NB4 (cell line): Measurements from ENCODE around the gene CIAO1.
A peak's percentile ranks its signal among the peaks of the same experiment; 100 is the strongest.

Experiments used
- DNase-seq: peaks from one replicate; pipeline ENCODE4 v3.0.0; 2010; ENCODE audit warnings: low read depth
- H3K4me3 ChIP-seq: one replicate; pipeline ENCODE4 v1.5.1; 2011; ENCODE audit warnings: mild to moderate bottlenecking, low read depth, low read length, moderate library complexity
- MYC ChIP-seq: IDR thresholded peaks from 2 replicates; pipeline ENCODE4 v1.6.1; 2011; ENCODE audit warnings: low read depth, low read length
- POLR2A ChIP-seq: IDR thresholded peaks from 2 replicates; pipeline ENCODE4 v1.6.1; 2011; ENCODE audit warnings: mild to moderate bottlenecking; ENCODE audit not compliant: insufficient read length; ENCODE audit errors: extremely low read depth
- TF ChIP-seq, protein P1 (sequence below): IDR thresholded peaks from one replicate; pipeline ENCODE4 v1.5.1; 2012; ENCODE audit warnings: low read depth, low read length
- TF ChIP-seq, protein P2 (sequence below): IDR thresholded peaks from 2 replicates; pipeline ENCODE4 v1.6.1; 2011; ENCODE audit warnings: low read depth, low read length

Gene CIAO1

DNA sequence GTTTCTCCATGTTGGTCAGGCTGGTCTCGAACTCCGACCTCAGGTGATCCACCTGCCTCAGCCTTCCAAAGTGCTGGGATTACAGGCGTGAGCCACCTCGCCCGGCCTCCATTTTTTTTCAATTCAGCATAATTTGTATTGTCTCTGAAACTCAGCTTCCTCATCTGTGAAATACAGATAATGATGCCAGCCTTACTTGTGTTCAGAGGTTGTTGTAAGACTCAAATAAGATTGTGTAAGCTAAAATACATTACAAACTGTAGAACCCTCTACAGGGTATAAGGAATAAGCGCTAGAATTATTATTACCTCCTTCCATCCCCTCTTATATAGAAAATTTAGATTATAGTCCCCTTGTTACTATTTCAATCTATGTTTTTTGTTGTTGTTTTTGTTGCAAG, 32.6 kb upstream of the CIAO1 start:
- DNase-seq, result no peak
- no peak for TF ChIP-seq POLR2A
- no peak for TF ChIP-seq MYC
- TF ChIP-seq, protein P1, sequence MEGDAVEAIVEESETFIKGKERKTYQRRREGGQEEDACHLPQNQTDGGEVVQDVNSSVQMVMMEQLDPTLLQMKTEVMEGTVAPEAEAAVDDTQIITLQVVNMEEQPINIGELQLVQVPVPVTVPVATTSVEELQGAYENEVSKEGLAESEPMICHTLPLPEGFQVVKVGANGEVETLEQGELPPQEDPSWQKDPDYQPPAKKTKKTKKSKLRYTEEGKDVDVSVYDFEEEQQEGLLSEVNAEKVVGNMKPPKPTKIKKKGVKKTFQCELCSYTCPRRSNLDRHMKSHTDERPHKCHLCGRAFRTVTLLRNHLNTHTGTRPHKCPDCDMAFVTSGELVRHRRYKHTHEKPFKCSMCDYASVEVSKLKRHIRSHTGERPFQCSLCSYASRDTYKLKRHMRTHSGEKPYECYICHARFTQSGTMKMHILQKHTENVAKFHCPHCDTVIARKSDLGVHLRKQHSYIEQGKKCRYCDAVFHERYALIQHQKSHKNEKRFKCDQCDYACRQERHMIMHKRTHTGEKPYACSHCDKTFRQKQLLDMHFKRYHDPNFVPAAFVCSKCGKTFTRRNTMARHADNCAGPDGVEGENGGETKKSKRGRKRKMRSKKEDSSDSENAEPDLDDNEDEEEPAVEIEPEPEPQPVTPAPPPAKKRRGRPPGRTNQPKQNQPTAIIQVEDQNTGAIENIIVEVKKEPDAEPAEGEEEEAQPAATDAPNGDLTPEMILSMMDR, result no peak
- TF ChIP-seq, protein P2, sequence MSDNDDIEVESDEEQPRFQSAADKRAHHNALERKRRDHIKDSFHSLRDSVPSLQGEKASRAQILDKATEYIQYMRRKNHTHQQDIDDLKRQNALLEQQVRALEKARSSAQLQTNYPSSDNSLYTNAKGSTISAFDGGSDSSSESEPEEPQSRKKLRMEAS, result no peak

DNA sequence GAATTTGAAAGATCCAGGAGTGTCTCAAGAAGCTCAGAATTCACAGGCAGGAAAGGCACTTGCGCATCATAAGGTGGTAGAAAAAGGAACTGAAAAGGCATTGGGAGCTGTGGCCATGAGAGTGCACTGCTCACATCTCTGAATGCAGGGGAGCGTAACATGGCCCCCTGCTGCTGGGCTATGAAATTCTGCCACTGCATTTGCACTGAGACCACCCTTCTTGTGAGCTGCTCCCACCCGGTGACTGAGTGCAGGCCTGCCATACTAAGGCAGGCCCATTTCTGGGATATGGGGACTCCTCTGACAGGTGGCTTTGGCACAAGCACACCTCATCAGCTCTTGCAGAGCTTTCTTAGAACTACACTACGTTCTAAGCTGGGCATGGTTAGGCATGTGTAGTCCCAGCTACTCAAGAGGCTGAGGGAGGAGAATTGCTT, 32.1 kb upstream of the CIAO1 start:
- no peak for TF ChIP-seq POLR2A
- TF ChIP-seq, protein P1, result no peak
- TF ChIP-seq, protein P2, result no peak
- no peak for TF ChIP-seq MYC
- H3K4me3 ChIP-seq, result no peak overlapping the region
- DNase-seq, result peak; percentile 48

More for the DNA sequence above, 32.6 kb upstream of the CIAO1 start:
- no peak overlapping the region for H3K4me3 ChIP-seq

DNA sequence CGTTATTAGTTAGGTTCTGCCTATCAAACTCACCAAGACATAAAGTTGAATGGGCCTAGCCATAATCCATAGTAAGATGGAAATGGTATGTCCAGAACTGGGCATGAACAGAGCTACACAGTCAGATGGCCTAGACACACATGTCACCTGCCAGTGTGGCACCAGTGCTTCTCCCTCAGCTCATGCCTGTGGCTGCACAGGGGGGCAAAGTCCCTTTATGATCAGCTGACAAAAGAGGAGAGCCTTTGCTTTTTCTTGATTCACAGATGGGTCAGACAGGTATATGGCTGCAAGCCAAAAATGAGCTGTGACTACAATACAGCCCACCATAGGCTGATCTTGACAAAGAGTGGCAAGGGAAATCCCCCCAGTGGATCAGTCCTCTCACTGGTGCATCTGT, 29.1 kb upstream of the CIAO1 start:
- no peak for DNase-seq
- TF ChIP-seq, protein P1, result no peak
- TF ChIP-seq POLR2A (no peak), MYC (no peak)
- TF ChIP-seq, protein P2, result no peak

DNA sequence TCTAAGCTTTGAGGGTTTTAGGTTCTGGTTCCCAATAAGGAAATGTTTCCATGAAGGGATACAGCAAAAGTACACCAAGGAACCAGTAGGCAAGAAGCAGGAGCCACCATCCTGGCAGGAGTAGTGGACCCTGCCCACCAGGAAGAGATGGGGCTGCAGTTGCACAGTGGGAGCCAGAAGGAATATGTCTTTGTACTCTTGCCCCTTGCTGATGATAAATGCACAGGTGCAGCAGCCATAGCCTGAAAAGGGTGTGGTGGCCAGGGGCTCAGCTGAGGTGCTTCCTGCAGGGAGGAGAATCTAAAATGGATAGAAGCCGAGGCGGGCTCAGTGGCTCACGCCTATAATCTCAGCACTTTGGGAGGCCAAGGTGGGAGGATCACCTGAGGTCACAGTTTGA, 27.8 kb upstream of the CIAO1 start:
- no peak for TF ChIP-seq MYC
- TF ChIP-seq, protein P2, result no peak
- no peak for TF ChIP-seq POLR2A
- TF ChIP-seq, protein P1, result no peak
- DNase-seq, result no peak
- H3K4me3 ChIP-seq, result no peak overlapping the region

More for the DNA sequence above, 29.1 kb upstream of the CIAO1 start:
- H3K4me3 ChIP-seq, result no peak overlapping the region

DNA sequence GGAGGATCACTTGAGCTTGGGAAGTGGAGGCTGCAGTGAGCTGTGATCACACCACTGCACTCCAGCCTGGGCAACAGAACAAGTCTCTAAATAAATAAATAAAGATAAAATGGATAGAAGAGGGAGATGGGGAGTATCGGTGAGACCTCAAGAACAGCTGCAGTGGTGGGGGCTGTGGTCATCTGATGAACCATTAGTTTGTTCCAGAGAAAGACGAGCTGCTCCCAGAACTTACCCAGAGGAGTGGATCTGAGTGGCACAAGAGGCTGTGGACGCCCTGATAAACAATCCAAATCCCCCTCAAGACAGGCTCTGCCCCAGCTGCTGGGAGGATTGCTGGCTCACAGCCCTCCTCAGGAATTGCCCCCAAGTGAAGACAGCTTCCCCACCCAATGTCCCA, 26.9 kb upstream of the CIAO1 start:
- H3K4me3 ChIP-seq, result no peak overlapping the region

More for the DNA sequence above, 26.9 kb upstream of the CIAO1 start:
- DNase-seq, result no peak
- TF ChIP-seq POLR2A (no peak), MYC (no peak)
- TF ChIP-seq, protein P2, result no peak
- TF ChIP-seq, protein P1, result no peak
